A172 (cell line): ENCODE measurements around the gene ATP5F1E. TPM values are rescaled to one million over a fixed set of nuclear protein-coding genes. Genes with fewer than 3 reads are reported as not detected.
"Not testable (repeated sequence)": the region's sequence is repeated elsewhere in the genome, so short reads cannot be mapped to it uniquely, and the experiment has no call there.

Experiments
- DNase-seq: peaks from one replicate; pipeline ENCODE4 v3.0.0-alpha.2; 2015; ENCODE audit warnings: low spot score
- total RNA-seq: library from RNA; depleted of rRNA; stranded (reverse); fragments of >200 nt; shearing (Covaris generic); gene quantifications from 2 replicates; pipeline ENCODE4 v1.2.3, GENCODE V29; 2014

Gene ATP5F1E
- total RNA-seq, 1 experiment from 2014 or later = 41.4 TPM

DNA sequence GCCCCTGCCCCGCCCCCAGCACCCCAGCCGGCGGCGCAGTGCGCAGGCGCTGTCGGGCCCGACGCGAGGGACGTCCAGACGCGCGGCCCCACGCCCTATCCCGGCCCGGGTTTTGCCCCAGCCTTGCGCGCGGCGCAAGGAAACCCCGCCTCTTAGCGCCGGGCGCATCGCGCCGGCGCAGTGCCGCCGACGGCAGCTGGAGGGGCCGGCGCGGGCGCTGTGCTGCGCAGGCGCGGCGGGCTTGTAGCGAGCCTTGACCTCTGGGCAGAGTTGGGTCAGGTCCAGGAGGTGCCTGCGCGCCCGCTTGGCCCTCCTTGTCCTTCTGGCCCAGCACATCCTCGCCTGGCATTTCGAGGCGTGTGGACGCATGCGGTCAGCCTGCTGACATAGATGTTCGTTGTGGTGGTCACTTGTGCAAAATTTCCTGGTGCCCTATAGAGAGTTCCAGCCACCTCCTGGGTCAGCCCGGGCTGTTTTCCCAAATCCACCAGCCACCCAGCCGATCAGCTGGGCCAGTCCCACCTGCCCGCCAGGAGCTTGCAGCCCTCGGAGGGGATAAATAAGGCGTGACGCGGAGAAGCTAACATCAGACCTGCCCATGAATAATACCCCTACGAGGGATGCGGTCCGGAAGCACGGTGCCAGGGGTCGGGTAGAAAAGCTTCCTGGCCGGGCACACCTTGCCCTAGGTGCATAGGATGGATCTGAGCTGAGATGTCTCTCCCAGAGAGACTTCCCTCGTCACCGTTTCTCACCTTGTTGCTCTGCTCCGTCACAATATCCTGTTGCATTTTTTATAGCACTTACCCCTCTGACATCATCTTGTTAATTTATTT is 10.9 kb upstream of the ATP5F1E start:
- DNase-seq = peak; percentile 81

DNA sequence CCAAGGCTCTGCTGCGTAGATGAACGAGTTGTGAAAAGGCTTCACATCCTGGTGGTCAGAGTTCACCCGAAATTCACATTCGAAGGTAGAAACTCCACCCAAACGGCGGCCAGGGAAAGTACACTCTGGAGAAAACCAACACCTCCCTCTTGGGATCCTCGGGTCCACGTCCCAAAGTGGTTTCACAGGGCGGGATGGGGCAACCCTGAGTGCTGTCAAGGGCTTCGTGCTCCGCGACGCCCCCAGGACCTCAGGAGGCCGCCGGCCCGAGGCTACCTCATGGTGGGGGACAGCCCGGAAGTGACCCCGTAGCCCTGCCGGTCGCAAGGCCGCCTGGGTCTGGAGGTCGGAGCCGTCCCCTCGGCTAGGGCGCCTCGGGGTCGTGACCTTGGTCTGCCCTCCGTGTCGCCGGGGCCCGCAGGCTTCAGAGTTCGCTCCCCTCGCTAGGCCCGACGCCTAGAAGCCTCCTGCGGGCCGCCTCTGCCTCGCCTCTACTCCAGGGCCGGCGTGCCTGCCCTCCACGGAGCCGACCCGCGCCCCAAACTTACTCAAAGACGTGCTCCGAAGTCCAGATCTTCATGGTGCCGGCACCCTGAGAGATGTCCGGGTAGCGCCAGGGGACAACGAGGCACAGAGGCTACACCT is 10.1 kb upstream of the ATP5F1E start, which contains the start of gene PRELID3B:
PRELID3B (minus strand) TSS at position 636 of the 645 bp plus-strand sequence; CDS start at position 580, 56 bp downstream.
- DNase-seq = no peak

DNA sequence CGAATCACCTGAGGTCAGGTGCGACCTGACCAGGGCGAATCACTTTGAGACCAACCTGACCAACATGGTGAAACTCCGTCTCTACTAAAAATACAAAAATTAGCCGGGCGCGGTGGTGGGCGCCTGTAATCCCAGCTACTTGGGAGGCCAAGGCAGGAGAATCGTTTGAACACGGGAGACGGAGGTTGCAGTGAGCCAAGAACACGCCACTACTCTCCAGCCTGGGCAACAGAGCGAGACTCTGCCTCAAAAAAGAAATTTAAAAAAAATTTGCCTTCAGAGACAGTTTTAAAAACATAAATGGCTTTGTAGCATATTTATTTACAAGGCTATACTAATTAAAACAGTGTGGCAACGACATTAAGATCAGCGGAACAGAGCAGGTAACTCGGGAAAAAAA is 9.4 kb upstream of the ATP5F1E start:
- not testable (repeated sequence) for DNase-seq

DNA sequence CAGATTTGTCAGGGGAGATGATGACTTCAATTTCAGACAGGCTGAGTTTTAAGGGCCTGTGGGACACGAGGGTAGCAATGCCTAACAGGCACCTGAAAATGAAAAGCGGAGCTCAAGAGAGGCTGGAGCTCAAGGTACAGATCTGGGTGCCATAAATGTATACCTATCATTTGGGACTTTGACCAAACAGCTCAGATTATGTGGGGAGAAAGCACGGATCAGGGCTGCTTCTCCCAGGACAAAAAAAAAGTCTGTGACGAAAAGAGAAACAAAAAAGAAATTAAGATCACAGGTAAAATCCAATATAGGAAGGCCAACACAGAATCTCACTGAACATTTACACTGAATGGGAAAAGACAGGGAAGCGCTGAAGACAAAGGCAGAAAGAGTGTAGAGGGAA is 8.5 kb upstream of the ATP5F1E start:
- DNase-seq = no peak

DNA sequence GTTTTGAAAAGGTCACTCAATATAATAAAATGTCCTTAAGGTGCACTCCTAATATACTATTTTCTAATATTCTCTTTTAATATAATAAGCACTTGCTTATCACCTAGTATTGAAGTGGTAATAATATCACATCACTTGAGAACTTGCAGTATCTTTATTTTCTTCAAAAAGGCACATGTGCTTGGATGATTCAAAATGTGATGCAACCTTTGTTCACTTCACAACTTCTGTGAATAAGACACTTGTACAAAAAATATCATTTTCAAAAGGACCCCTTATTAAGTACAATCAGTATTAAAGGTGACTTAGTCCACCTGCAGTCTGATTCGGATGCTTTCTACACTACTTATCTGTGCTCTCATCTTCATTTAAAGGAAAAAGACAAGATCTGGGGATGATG is 7.1 kb upstream of the ATP5F1E start:
- no peak for DNase-seq

DNA sequence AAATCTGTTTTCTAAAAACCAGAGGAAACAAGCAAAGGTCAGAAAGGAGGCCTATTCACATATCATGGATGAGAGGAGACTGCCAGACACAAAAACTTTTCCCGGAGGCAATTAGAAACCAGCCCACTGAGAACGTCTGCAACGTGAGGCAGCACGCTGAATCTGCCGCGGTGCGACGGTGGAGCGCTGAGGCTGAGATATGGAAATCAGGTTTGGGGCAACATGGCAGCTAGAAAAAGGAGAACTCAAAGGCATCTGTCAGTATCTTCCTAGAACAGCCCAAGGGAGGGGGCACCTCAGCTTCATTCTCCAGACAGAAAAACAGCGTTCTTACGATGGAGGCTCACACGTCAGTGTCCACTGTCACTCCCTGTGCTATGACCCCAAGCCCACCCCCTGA is 5.3 kb upstream of the ATP5F1E start:
- DNase-seq = no peak

DNA sequence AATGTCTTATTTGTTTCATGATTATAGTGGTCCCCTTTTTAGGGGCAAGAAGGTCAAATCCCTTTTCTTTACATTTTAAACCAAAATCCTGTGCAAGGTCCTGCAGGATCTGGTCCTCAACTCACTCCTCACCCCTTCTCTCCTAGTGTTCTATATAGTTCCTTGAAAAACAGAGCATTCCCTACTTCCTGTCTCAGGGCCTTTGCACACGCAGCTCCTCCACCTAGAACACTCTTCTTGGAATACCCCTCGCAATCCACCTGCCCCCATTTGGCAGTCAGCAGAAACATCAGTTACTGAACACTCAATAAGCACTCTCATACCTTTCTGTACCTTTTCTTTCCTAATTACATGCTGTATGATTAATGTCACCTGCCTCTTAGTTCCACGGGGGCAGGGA is 3.2 kb upstream of the ATP5F1E start:
- no peak for DNase-seq

DNA sequence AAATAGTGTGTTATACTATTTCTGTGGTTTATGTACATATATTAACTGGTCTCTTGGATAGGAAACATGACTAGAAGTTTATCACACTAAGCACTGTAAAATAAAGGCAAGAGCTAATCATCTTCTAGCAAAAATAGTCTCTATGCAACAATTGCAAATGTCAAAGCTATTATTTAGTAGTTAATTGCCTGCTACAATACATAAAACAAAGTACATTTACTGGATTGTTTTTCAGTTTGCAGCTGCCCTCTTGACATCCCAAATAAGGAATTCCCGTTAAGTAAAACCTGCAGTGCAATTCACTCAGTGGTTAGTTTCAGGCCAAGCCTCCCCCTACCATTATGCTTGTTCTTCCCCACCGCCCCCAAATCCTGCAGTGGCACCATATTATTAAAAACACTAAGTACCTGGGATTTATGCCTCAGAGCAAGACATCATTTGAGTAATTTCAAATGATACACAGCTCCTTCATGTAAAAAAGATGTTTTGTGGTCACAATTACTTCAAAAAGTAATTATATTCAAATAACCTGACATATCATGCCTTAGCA is 1.6 kb upstream of the ATP5F1E start:
- DNase-seq = no peak

DNA sequence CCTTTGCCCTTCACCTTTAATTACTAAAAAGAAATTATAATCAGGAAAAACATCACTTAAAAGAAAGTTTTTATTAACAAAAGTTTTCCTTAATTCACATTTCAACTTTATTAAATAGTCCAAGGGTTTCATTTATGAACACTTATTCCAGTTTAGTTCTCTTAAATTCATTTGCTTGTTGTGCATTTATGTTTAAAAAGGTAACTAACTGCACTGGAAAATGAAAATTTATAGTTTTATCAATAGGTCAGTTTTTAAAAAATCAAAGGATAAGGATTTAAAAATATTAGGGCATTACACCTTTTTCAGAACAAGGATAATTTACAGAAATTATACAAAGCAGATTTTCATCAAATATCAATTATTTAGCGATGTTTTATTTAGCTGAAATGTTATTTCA is 958 bp upstream of the ATP5F1E start:
- no peak for DNase-seq

DNA sequence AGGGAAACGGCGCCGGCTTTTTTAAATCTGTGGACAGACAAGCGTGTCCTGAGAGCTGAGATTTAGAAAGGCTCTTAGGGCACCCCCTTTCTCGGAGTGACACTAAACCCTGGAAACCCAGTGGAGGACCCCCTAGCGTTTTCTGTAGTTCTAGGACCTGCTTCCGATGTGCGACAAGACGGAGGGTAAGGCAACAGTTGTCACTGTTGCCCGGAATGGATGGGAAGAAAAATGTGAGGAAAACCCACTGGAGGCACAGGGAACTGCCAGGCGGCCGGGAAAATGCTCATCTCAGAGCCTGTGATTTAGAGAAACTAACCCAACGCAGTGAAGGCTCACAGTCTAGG is 551 bp upstream of the ATP5F1E start:
- peak; percentile 57 for DNase-seq

DNA sequence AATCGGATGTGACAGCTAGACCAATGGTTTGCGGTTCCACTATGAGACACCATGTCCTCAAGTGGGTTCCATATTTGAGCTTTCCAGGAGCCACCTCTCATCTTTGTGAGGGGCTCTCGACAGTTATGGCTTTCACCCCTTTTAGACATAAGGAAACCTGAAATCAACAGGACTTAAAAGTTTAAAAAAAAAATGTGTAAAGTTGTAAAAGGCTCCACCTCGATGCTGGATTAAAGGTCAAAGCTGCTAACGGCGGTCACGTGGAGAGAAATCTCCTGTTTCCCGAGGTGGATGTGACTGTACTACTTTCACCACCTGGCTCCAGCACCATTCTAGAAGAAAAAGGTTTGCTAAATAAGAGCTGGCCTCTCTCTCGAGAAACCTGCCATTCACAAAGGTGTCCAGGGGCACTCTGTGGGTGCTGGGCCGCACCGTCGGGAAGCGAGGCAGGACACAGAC is 542 bp downstream of the ATP5F1E start:
- no peak for DNase-seq

DNA sequence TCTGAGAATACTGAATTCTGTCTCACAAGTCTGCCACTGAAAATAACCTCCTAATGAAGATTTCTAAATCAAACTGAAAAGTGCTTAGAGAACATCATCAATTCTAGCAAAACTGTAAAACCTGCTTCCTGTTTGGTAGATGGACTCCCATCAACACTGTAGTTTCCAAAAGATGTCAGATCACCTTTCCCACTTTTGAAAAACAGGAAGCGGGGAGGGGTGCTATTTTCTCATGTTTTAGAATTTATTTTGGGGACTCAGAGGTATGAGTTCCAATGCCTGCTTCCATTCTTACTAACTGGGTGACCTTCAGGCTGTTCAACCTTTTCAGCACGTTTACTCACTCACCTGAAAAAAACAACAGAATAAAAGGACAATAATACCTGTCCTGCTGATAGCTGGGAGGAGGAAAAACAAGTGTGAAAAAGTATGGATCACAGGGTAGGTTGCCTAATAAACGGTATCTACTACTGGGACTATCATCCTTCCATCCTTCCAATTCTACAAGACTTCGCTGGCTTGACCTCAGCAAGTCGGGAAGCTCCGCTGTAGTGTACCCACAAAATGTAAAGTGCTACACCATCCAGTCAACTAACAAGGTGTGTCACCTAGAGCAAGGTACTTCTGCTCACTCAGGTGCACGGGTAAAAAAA is 1.1 kb downstream of the ATP5F1E start:
- no peak for DNase-seq

DNA sequence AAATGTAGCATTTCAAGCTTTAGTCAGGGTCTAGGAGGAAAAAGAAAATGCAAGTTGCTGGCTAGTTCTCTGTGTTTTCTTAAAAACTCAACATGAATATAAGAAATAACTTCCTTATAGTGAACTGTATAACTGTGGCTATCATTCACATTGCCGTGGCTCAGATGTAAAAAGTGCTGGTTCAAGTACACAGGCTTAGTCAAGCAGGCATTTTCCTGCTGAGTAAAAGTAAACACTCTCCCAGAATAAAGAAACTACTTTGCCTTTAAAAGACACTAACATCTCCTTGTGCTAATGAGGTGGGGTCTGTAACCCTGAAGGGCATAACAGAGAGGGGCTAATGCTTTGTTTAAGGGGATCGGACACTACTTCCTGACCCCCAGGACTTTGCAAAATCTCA is 3.3 kb downstream of the ATP5F1E start:
- no peak for DNase-seq

DNA sequence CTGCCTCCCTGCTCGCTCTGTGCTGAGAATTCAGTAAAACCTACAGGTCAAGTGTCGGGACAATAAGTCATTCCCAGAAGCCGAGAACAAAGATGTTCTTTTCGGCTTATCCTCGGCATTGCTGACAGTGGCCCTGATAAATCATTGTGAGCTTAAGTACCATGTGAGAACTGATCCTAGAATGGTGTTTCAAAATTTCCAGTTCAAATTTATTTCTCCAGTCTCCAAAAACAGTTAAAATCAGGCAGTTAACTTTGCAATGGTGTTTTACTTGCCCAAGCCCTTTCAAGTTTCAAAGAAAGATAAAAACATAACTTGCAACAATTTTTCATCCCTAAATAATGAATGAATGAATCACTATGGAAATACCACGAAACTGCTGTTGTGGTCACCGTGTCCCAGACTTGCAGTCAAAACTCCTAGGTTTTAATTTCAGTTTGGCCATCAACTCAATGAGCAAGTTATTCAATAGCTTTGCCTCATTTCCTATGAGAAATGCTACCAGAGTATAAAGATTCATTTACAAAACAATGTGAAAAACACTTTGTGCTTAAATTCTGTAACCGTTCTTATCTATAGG is 4.3 kb downstream of the ATP5F1E start:
- DNase-seq = no peak

DNA sequence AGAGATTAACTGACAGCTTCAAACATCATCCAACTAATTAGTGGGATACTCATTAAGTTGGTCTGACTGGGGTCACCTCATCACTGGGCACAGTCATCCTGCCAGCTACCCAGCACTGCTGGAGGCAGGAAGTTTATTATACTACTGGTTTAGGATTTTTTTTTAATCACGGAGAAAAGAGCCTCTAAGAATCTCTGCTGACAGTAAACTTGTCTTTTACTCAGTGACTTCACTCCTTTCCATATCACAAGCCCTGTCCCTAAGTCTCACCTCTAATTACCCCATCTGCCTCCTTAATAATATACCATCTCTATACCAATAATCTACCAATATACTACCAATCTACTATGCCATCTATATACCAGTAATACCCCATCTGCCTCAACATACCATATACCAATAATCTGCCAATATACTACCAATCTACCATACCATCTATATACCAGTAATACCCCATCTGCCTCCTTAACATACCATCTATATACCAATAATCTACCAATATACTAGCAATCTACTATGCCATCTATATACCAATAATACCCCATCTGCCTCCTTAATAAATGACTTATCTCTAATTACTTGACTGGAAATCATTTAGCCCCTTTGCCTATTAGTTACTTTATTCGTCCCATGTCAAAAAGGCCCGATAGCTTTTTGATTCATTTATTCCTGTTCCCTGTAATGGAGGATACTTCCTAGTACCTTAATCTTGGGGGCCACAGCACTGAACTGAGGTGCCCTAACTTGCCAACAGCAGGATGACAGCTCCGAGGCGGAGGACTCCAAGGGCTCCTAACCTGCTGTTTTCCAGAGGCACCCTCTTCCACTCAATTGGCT is 5.0 kb downstream of the ATP5F1E start:
- DNase-seq = no peak

DNA sequence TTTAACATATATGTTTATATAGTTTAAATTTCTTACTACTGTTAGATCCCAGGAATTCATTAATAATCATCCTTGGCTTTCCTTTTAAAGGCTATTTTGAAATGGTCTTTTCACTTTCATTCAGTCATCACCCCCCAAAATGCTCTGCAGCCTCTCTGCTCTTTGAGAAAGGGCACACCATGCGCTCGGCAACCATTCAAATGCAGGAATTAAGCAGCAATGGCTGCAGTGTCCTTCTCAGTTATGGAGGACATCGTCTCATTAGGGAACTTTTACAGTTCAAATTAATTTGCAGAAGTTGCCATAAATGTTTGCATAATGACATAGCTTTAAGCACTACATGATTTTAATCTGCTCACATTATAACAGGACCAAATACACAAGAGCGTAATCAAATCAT is 6.6 kb downstream of the ATP5F1E start:
- no peak for DNase-seq

DNA sequence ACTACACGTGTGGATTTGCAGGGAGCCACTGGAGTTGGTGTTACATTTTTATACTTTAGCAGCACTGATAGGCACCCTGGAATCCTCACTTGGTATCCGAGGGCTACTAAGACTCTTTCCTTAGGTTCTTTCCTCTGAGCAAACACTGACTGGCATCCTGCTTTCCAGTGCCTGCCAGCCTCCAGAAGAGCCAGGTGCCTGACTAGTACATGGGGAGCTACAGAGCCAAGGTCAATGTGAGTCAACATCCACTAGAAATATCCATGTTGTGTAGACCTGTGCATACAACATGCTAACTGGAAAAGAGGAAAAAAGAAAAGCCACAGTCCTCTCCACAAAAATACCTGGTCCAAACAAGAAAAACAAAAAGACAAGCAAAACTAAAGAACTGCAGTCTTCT is 7.0 kb downstream of the ATP5F1E start:
- DNase-seq = no peak

DNA sequence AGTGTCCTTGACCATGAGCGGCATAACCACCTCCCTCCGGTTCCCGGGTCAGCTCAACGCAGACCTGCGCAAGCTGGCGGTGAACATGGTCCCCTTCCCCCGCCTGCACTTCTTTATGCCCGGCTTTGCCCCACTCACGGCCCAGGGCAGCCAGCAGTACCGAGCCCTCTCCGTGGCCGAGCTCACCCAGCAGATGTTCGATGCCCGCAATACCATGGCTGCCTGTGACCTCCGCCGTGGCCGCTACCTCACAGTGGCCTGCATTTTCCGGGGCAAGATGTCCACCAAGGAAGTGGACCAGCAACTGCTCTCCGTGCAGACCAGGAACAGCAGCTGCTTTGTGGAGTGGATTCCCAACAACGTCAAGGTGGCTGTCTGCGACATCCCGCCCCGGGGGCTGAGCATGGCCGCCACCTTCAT is 8.0 kb downstream of the ATP5F1E start:
- DNase-seq = no peak

DNA sequence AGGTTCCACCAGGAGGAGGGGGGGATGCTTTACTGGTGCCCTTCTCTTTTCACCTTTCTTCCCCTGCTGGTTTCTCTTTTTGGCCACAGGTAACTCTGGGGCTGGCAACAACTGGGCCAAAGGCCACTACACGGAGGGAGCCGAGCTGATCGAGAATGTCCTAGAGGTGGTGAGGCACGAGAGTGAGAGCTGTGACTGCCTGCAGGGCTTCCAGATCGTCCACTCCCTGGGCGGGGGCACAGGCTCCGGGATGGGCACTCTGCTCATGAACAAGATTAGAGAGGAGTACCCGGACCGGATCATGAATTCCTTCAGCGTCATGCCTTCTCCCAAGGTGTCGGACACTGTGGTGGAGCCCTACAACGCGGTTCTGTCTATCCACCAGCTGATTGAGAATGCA is 8.5 kb downstream of the ATP5F1E start:
- no peak for DNase-seq

DNA sequence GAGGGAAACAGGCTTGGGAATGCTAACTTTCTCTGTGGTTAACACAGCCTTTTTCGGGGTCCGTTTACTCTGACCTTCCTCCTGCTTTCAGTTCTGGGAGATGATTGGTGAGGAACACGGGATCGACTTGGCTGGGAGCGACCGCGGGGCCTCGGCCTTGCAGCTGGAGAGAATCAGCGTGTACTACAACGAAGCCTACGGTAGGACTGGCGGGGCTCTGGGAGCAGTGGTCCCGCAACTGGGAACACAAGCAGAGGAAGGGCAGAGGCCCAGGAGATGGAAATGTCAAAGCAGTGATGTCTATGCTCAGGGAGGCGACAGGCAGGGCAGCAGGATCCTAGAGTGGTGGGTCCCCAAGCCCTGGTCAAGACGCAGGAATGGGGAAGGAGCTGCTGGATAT is 9.4 kb downstream of the ATP5F1E start:
- DNase-seq = no peak

DNA sequence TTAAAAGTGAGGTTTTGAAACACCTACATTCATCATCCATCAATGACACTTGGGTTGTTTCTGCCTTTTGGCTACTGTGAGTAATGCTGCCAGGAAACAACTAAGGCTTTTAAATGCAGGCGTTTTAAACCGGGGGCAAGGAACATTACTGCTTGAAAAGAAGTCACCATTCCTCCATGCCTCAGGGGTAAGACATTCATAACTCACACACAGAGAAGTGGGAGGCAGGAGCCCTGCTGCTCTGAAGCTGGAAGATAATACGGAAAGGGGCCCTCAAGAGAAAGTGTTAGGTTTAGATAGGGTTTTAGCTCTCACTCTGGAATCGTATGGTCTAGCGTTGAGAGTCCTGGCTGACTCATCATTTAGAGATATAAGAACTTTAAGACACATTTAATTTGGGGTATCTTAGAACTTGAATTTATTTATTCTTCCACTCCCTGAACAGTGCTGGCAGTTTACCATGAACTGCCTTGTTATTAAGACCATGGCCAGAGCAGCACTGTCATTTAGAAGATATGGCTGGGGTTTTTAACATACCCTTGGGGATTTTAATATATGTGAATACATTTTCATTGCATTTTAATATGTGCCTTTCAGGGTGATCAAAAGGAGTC is 11.1 kb downstream of the ATP5F1E start:
- DNase-seq = peak; percentile 71
